HepG2 (cell line): ENCODE data around the gene IFNB1.

Experiments
- ETV5 ChIP-seq: IDR thresholded peaks from 2 replicates; pipeline ENCODE4 v1.6.1; 2018; ENCODE audit warnings: missing biosample characterization, missing genetic modification reagents, inconsistent platforms, borderline replicate concordance
- KAT8 ChIP-seq: IDR thresholded peaks from 2 replicates; pipeline ENCODE4 v1.6.1; 2016; ENCODE audit warnings: missing genetic modification reagents, missing compliant biosample characterization
- KDM1A ChIP-seq: IDR thresholded peaks from 2 replicates; pipeline ENCODE4 v1.6.1; 2016; ENCODE audit warnings: missing compliant biosample characterization
- MXI1 ChIP-seq: IDR thresholded peaks from 3 replicates; pipeline ENCODE4 v1.6.1; 2012; ENCODE audit warnings: low read depth, low read length, inconsistent platforms, borderline replicate concordance
- RAD21 ChIP-seq: fragments of 450-650 bp; formaldehyde crosslinking; IDR thresholded peaks from 2 replicates; pipeline ENCODE4 v1.5.0; 2020; ENCODE audit warnings: mild to moderate bottlenecking
- TBL1XR1 ChIP-seq: fragments of 150-350 bp; IDR thresholded peaks from 2 replicates; pipeline ENCODE4 v1.6.1; 2014; ENCODE audit warnings: borderline replicate concordance, low read length; ENCODE audit not compliant: partially characterized antibody
- ZFY ChIP-seq: sonication (generic); formaldehyde crosslinking; IDR thresholded peaks from 2 replicates; pipeline ENCODE4 v1.4.0; 2020; ENCODE audit warnings: missing genetic modification reagents
- TF ChIP-seq, protein P1 (sequence below): sonication (generic); formaldehyde crosslinking; IDR thresholded peaks from 2 replicates; pipeline ENCODE4 v1.9.0; 2022; ENCODE audit warnings: missing genetic modification reagents, mild to moderate bottlenecking, borderline replicate concordance
- TF ChIP-seq, protein P2 (sequence below): sonication (generic); formaldehyde crosslinking; IDR thresholded peaks from 2 replicates; pipeline ENCODE4 v1.5.0; 2020; ENCODE audit warnings: mild to moderate bottlenecking, missing genetic modification reagents, moderate library complexity
- TF ChIP-seq, protein P3 (sequence below): IDR thresholded peaks from 2 replicates; pipeline ENCODE4 v1.6.1; 2012; ENCODE audit warnings: inconsistent platforms
- TF ChIP-seq, protein P4 (sequence below): sonication (generic); formaldehyde crosslinking; IDR thresholded peaks from 2 replicates; pipeline ENCODE4 v1.5.1; 2020; ENCODE audit warnings: mild to moderate bottlenecking, missing genetic modification reagents, borderline replicate concordance
- TF ChIP-seq, protein P5 (sequence below), 2 experiments: IDR thresholded peaks; 2 replicates each; pipeline ENCODE4 v1.6.1; 2011 to 2012; ENCODE audit warnings: low read length in 2 of 2, borderline replicate concordance in 1 of 2, low read depth in 1 of 2, mild to moderate bottlenecking in 1 of 2, moderate library complexity in 1 of 2
- TF ChIP-seq, protein P6 (sequence below): sonication (generic); formaldehyde crosslinking; IDR thresholded peaks from 2 replicates; pipeline ENCODE4 v1.4.0; 2020; ENCODE audit warnings: mild to moderate bottlenecking, missing genetic modification reagents

DNA sequence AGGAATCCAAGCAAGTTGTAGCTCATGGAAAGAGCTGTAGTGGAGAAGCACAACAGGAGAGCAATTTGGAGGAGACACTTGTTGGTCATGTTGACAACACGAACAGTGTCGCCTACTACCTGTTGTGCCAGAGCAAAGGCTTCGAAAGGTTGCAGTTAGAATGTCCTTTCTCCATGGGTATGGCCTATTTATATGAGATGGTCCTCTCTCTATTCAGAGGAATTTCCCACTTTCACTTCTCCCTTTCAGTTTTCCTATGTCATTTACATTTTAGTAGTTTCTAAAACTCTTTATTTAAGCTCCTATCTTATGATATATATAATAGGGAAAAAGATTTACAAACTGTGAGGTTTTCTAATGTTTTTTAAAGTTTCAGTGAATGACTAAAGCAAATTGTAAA lies at the start of gene IFNB1:
- TF ChIP-seq KDM1A (CRISPR knock-in tag): no peak
- no peak for TF ChIP-seq KAT8 (CRISPR knock-in tag)
- TF ChIP-seq TBL1XR1: no peak
- TF ChIP-seq, protein P1, sequence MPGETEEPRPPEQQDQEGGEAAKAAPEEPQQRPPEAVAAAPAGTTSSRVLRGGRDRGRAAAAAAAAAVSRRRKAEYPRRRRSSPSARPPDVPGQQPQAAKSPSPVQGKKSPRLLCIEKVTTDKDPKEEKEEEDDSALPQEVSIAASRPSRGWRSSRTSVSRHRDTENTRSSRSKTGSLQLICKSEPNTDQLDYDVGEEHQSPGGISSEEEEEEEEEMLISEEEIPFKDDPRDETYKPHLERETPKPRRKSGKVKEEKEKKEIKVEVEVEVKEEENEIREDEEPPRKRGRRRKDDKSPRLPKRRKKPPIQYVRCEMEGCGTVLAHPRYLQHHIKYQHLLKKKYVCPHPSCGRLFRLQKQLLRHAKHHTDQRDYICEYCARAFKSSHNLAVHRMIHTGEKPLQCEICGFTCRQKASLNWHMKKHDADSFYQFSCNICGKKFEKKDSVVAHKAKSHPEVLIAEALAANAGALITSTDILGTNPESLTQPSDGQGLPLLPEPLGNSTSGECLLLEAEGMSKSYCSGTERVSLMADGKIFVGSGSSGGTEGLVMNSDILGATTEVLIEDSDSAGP (CRISPR knock-in tag): no peak
- TF ChIP-seq, protein P2, sequence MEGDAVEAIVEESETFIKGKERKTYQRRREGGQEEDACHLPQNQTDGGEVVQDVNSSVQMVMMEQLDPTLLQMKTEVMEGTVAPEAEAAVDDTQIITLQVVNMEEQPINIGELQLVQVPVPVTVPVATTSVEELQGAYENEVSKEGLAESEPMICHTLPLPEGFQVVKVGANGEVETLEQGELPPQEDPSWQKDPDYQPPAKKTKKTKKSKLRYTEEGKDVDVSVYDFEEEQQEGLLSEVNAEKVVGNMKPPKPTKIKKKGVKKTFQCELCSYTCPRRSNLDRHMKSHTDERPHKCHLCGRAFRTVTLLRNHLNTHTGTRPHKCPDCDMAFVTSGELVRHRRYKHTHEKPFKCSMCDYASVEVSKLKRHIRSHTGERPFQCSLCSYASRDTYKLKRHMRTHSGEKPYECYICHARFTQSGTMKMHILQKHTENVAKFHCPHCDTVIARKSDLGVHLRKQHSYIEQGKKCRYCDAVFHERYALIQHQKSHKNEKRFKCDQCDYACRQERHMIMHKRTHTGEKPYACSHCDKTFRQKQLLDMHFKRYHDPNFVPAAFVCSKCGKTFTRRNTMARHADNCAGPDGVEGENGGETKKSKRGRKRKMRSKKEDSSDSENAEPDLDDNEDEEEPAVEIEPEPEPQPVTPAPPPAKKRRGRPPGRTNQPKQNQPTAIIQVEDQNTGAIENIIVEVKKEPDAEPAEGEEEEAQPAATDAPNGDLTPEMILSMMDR (CRISPR knock-in tag): no peak
- no peak for TF ChIP-seq MXI1
- TF ChIP-seq, protein P3, sequence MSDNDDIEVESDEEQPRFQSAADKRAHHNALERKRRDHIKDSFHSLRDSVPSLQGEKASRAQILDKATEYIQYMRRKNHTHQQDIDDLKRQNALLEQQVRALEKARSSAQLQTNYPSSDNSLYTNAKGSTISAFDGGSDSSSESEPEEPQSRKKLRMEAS: no peak
- TF ChIP-seq, protein P4, sequence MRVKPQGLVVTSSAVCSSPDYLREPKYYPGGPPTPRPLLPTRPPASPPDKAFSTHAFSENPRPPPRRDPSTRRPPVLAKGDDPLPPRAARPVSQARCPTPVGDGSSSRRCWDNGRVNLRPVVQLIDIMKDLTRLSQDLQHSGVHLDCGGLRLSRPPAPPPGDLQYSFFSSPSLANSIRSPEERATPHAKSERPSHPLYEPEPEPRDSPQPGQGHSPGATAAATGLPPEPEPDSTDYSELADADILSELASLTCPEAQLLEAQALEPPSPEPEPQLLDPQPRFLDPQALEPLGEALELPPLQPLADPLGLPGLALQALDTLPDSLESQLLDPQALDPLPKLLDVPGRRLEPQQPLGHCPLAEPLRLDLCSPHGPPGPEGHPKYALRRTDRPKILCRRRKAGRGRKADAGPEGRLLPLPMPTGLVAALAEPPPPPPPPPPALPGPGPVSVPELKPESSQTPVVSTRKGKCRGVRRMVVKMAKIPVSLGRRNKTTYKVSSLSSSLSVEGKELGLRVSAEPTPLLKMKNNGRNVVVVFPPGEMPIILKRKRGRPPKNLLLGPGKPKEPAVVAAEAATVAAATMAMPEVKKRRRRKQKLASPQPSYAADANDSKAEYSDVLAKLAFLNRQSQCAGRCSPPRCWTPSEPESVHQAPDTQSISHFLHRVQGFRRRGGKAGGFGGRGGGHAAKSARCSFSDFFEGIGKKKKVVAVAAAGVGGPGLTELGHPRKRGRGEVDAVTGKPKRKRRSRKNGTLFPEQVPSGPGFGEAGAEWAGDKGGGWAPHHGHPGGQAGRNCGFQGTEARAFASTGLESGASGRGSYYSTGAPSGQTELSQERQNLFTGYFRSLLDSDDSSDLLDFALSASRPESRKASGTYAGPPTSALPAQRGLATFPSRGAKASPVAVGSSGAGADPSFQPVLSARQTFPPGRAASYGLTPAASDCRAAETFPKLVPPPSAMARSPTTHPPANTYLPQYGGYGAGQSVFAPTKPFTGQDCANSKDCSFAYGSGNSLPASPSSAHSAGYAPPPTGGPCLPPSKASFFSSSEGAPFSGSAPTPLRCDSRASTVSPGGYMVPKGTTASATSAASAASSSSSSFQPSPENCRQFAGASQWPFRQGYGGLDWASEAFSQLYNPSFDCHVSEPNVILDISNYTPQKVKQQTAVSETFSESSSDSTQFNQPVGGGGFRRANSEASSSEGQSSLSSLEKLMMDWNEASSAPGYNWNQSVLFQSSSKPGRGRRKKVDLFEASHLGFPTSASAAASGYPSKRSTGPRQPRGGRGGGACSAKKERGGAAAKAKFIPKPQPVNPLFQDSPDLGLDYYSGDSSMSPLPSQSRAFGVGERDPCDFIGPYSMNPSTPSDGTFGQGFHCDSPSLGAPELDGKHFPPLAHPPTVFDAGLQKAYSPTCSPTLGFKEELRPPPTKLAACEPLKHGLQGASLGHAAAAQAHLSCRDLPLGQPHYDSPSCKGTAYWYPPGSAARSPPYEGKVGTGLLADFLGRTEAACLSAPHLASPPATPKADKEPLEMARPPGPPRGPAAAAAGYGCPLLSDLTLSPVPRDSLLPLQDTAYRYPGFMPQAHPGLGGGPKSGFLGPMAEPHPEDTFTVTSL: no peak
- no peak for TF ChIP-seq ETV5
- TF ChIP-seq, protein P5, sequence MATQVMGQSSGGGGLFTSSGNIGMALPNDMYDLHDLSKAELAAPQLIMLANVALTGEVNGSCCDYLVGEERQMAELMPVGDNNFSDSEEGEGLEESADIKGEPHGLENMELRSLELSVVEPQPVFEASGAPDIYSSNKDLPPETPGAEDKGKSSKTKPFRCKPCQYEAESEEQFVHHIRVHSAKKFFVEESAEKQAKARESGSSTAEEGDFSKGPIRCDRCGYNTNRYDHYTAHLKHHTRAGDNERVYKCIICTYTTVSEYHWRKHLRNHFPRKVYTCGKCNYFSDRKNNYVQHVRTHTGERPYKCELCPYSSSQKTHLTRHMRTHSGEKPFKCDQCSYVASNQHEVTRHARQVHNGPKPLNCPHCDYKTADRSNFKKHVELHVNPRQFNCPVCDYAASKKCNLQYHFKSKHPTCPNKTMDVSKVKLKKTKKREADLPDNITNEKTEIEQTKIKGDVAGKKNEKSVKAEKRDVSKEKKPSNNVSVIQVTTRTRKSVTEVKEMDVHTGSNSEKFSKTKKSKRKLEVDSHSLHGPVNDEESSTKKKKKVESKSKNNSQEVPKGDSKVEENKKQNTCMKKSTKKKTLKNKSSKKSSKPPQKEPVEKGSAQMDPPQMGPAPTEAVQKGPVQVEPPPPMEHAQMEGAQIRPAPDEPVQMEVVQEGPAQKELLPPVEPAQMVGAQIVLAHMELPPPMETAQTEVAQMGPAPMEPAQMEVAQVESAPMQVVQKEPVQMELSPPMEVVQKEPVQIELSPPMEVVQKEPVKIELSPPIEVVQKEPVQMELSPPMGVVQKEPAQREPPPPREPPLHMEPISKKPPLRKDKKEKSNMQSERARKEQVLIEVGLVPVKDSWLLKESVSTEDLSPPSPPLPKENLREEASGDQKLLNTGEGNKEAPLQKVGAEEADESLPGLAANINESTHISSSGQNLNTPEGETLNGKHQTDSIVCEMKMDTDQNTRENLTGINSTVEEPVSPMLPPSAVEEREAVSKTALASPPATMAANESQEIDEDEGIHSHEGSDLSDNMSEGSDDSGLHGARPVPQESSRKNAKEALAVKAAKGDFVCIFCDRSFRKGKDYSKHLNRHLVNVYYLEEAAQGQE (IDR thresholded peaks at IDR 0.05; ENCODE audit: borderline replicate concordance in 1 of 2, low read depth in 1 of 2, low read length in 2 of 2): no peak
- no peak for TF ChIP-seq ZFY (CRISPR knock-in tag)
- no peak for TF ChIP-seq RAD21
- TF ChIP-seq, protein P6, sequence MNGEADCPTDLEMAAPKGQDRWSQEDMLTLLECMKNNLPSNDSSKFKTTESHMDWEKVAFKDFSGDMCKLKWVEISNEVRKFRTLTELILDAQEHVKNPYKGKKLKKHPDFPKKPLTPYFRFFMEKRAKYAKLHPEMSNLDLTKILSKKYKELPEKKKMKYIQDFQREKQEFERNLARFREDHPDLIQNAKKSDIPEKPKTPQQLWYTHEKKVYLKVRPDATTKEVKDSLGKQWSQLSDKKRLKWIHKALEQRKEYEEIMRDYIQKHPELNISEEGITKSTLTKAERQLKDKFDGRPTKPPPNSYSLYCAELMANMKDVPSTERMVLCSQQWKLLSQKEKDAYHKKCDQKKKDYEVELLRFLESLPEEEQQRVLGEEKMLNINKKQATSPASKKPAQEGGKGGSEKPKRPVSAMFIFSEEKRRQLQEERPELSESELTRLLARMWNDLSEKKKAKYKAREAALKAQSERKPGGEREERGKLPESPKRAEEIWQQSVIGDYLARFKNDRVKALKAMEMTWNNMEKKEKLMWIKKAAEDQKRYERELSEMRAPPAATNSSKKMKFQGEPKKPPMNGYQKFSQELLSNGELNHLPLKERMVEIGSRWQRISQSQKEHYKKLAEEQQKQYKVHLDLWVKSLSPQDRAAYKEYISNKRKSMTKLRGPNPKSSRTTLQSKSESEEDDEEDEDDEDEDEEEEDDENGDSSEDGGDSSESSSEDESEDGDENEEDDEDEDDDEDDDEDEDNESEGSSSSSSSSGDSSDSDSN (CRISPR knock-in tag): no peak
